Non-pigmented ciliary epithelial cell (primary cell): ENCODE measurements around the gene CCDC24.

Experiments used
- DNase-seq: peaks from one replicate; pipeline ENCODE4 v3.0.0-alpha.2; 2010; ENCODE audit warnings: low read depth

Gene CCDC24

GRCh38 chr1:43963890-43964289 is 27.5 kb upstream of the CCDC24 start:
- DNase-seq = no peak

- DNase-seq = no peak
These were observed 26.1 kb upstream of the CCDC24 start for GRCh38 chr1:43965316-43965715.

GRCh38 chr1:43968348-43968948 is 23.0 kb upstream of the CCDC24 start:
- no peak for DNase-seq

GRCh38 chr1:43969416-43969745 is 22.0 kb upstream of the CCDC24 start:
- no peak for DNase-seq

GRCh38 chr1:43969746-43970466 is 21.5 kb upstream of the CCDC24 start, which contains the start of gene DPH2:
Gene DPH2 (plus strand): TSS chr1:43970010. CDS start chr1:43970176, 166 bp downstream.
- peak; percentile 93 for DNase-seq

- no peak for DNase-seq
These were observed 20.9 kb upstream of the CCDC24 start for GRCh38 chr1:43970502-43970901.

GRCh38 chr1:43970911-43971310 is 20.5 kb upstream of the CCDC24 start:
- DNase-seq = no peak

GRCh38 chr1:43971336-43971980 is 19.9 kb upstream of the CCDC24 start:
- no peak for DNase-seq

GRCh38 chr1:43973981-43974442 is 17.4 kb upstream of the CCDC24 start:
- DNase-seq = no peak

- peak; percentile 63 for DNase-seq
These were observed 16.8 kb upstream of the CCDC24 start, which contains the start of gene ATP6V0B for GRCh38 chr1:43974443-43975248. Gene ATP6V0B (plus strand): TSS chr1:43974960. CDS start chr1:43975041, 81 bp downstream.

- DNase-seq = no peak
These were observed 16.0 kb upstream of the CCDC24 start for GRCh38 chr1:43975249-43975961.

GRCh38 chr1:43976045-43976444 is 15.4 kb upstream of the CCDC24 start:
- DNase-seq = no peak

GRCh38 chr1:43976890-43977289 is 14.5 kb upstream of the CCDC24 start:
- DNase-seq = no peak

GRCh38 chr1:43977376-43978263 is 13.8 kb upstream of the CCDC24 start:
- DNase-seq = no peak

GRCh38 chr1:43978264-43978550 is 13.2 kb upstream of the CCDC24 start:
- DNase-seq = no peak

- no peak for DNase-seq
These were observed 12.7 kb upstream of the CCDC24 start, which contains the start of gene B4GALT2 for GRCh38 chr1:43978551-43979260. Gene B4GALT2 (plus strand): TSS chr1:43979210. CDS start chr1:43981161, 1,951 bp downstream.

GRCh38 chr1:43979261-43979527 is 12.2 kb upstream of the CCDC24 start:
- DNase-seq = no peak

- DNase-seq = no peak
These were observed 11.7 kb upstream of the CCDC24 start for GRCh38 chr1:43979528-43980254.

GRCh38 chr1:43980255-43981134 is 10.9 kb upstream of the CCDC24 start:
- no peak for DNase-seq
